Measurements from ENCODE around the gene UNK.
"Not testable (repeated sequence)": the region's sequence is repeated elsewhere in the genome, so short reads cannot be mapped to it uniquely, and the experiment has no call there.

Gene UNK

DNA sequence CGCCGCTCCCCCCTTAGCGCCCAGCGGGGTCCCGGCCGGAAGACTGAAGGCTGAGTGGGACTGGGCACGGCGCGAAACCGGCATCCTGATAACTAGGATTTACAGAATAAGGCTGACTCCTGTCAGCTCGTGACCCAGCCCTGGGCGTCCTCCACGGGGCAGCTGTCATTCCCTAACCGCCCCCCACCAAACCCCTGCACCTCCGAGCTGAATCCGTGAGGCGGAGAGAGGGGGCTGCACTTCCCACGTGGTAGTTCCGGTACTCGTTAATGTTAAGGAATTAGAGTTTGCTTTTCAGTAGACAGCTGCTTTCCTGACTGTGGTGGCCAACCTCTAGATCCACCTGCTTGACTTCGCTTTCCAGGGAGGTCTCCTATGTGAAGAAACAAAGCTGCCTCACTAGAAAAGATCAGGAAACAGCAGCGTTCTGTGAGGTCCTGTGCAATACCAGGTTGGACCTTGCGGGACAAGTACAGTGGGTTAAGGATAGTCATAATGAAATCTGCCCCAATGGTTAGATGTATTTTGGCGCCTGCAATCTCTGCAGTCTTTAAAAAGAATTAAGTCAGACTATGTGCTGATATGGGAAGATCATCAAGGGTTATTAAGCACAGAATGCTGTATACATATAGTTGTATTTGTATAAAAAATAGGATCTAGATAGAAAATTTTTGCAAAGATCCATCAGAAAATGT is 71.6 kb downstream of the UNK start:
- no peak for DNase-seq (ENCODE audit: low read depth)
- TF ChIP-seq, protein P1, sequence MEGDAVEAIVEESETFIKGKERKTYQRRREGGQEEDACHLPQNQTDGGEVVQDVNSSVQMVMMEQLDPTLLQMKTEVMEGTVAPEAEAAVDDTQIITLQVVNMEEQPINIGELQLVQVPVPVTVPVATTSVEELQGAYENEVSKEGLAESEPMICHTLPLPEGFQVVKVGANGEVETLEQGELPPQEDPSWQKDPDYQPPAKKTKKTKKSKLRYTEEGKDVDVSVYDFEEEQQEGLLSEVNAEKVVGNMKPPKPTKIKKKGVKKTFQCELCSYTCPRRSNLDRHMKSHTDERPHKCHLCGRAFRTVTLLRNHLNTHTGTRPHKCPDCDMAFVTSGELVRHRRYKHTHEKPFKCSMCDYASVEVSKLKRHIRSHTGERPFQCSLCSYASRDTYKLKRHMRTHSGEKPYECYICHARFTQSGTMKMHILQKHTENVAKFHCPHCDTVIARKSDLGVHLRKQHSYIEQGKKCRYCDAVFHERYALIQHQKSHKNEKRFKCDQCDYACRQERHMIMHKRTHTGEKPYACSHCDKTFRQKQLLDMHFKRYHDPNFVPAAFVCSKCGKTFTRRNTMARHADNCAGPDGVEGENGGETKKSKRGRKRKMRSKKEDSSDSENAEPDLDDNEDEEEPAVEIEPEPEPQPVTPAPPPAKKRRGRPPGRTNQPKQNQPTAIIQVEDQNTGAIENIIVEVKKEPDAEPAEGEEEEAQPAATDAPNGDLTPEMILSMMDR (conservative IDR thresholded peaks at IDR 0.05; ENCODE audit: control insufficient read depth, insufficient read depth, low read depth, low read length) = no peak
- H3K4me3 ChIP-seq (ENCODE audit: control insufficient read depth, low read depth, low read length) = peak overlapping the region; percentile 92

DNA sequence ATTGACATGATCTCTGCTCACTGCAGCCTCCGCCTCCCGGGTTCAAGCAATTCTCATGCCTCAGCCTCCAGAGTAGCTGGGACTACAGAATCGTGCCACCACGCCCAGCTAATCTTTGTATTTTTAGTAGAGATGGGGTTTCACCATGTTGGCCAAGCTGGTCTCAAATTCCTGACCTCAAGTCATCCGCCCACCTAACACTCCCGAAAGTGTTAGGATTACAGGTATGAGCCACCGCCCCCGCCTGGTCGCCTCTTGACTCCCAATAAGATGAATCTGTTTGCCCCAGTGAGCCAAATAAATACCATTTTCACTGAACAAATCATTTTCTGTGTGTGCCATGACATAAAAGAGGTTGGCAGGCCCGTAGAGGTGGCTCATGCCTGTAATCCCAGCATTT is 74.8 kb downstream of the UNK start:
- not testable (repeated sequence) for DNase-seq (ENCODE audit: low read depth); H3K4me3 ChIP-seq (ENCODE audit: control insufficient read depth, low read depth, low read length)

DNA sequence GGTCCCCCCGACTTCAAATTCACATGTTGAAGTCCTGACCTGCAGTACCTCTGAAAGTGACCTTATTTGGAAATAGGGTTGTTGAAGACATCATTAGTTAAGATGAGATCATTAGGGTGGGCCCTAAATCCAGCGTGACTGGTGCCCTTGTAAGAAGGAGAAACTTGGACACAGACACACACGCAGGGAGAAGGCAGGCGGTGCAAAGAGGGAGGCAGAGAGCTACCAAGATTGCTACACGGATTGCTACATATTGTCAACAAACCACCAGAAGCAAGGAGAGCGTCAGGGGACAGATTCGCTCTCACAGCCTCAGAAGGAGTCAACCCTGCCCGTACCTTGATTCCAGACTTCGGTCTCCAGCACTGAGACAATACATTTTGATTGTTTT is 77.3 kb downstream of the UNK start:
- H3K4me3 ChIP-seq (ENCODE audit: control insufficient read depth, low read depth, low read length) = no peak overlapping the region
- TF ChIP-seq, protein P1 (conservative IDR thresholded peaks at IDR 0.05; ENCODE audit: control insufficient read depth, insufficient read depth, low read depth, low read length) = no peak
- peak; percentile 41 for DNase-seq (ENCODE audit: low read depth)

DNA sequence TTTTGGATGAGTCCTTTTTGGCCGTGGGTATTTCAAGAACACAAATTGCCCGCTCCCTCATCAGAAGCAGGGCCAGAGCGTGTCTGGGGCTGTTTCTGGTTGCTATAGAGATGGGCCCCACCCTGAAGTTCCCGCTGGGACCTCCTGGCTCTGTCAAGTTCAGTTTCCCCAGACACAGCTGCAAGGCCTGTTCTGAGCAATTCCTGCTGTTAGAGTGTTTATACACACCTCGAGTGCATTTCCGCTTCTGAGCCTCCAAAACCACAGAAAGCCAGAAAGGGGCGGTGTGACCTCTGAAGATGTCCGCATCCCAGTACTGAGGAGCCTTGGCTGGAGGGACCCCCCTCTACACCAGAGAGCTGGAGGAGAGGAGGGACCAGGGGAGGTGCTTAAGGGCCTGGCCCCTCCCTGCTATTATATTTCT is 79.9 kb downstream of the UNK start:
- peak; percentile 63 for DNase-seq (ENCODE audit: low read depth)
- TF ChIP-seq, protein P1 (conservative IDR thresholded peaks at IDR 0.05; ENCODE audit: control insufficient read depth, insufficient read depth, low read depth, low read length) = no peak
- no peak overlapping the region for H3K4me3 ChIP-seq (ENCODE audit: control insufficient read depth, low read depth, low read length)

DNA sequence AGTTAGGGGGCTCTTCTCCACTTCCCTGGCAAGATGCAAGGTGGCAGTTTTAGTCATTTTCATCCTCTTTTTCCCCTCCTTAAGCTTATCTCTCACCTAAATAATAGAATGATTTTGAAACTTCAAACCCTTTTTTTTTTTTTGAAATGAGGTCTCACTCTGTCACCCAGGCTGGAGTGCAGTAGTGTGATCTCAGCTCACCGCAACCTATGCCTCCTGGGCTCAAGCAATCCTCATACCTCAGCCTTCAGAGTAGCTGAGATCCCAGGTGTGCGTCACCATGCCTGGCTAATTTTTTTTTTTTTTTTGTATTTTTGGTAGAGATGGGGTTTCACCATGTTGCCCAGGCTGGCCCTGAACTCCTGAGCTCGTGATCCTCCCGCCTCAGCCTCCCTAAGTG is 80.3 kb downstream of the UNK start:
- not testable (repeated sequence) for DNase-seq (ENCODE audit: low read depth); H3K4me3 ChIP-seq (ENCODE audit: control insufficient read depth, low read depth, low read length)

DNA sequence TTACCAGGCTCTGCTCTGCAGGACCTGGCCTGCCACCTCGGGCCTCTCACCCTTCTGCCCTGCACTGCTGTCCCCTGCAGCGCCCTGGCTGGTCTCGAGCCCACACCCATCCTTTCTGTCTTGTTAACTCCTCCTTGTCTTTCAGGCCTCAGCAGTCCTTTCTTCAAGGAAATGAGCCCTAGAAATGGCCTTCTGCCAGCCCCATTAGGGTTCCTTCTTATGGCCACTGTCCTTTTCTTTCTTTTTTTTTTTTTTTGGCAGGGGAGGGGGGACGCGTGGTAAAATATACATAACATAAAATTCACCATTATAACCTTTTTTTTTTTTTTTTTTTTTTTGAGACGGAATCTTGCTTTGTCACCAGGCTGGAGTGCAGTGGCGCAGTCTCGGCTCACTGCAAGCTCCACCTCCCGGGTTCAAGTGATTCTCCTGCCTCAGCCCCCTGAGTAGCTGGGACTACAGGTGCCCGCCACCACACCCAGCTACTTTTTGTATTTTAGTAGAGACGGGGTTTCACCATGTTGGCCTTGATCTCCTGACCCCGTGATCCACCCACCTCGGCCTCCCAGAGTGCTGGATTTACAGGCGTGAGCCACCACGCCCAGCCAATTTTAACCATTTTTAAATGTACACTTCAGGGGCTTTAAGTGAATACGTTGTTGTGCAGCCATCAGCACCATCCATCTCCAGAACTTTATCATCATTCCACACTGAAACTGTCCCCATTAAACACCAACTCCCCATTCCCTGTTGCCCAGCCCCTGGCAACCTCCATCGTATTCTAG is 81.0 kb downstream of the UNK start:
- not testable (repeated sequence) for DNase-seq (ENCODE audit: low read depth); H3K4me3 ChIP-seq (ENCODE audit: control insufficient read depth, low read depth, low read length)

DNA sequence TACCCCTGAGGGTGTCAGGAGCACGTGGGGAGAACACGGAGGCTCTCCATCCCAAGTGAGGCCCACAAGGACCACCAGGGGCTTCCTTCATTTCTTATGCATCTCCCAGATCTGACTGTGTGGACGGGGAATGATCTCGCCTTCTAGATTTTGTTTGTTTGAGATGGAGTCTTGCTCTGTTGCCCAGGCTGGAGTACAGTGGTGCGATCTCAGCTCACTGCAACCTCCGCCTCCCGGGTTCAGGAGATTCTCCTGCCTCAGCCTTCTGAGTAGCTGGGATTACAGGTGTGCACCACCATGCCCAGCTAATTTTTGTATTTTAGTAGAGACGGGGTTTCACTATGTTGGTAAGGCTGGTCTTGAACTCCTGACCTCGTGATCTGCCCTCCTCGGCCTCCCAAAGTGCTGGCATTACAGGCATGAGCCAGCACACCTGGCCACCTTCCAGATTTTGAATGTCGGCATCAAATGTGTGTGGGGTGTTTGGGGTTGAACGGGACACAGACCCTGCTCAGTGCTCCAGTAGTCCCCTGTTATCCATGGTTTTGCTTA is 84.2 kb downstream of the UNK start:
- not testable (repeated sequence) for DNase-seq (ENCODE audit: low read depth); H3K4me3 ChIP-seq (ENCODE audit: control insufficient read depth, low read depth, low read length)

DNA sequence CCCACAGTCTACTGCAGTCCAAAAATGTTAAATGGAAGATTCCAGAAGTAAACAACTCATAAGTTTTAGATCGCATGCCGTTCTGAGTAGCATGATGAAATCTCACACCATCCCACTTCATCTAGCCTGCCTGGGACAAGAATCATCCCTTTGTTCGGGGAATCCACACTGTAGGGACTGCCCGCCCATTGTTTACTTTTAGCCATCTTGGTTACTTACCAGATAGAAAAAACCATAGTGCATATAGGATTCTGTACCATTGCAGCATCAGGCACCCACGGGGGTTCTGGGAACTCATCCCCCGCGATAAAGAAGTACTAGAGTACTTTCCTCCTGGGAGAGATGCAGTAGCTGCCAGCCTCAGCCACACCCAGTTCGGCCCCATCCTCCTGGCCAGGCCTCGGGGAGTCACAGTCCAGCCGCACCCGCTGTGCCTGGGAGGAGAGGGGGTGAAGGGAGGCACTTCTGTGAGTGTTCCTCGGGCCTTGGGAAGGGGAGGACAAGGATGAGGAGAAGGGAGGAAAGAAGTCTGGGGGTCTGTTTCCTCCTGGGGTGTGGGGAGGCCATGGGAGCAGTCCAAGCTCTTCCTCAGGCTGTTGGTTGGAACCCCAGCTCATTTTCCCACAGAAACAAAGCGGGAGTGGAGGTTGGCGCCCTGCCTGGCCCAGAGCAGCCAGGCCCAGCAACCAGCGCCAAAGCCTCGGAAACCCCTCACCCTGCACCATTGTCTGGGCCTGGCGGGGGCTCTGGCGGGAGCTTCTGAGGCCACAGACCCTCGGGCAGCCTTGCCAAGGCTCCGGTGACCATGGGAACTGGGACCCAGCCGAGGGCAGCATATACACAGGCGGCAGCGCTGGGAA is 84.9 kb downstream of the UNK start:
- TF ChIP-seq, protein P1 (conservative IDR thresholded peaks at IDR 0.05; ENCODE audit: control insufficient read depth, insufficient read depth, low read depth, low read length) = no peak
- no peak overlapping the region for H3K4me3 ChIP-seq (ENCODE audit: control insufficient read depth, low read depth, low read length)
- DNase-seq (ENCODE audit: low read depth) = peak; percentile 74

DNA sequence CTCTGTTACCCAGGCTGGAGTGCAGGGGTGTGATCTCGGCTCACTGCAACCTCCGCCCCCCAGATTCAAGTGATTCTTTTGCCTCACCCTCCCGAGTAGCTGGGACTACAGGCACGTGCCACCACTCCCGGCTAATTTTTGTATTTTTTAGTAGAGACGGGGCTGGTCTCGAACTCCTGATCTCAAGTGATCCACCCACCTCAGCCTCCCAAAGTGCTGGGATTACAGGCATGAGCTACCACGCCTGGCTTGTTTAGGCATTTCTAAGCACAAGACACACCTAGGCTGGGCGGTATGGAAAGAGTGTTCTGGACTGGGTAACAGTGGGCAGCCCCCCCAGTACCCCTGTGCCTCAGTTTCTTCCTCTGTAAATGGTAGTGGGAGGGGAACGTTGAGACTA is 85.6 kb downstream of the UNK start:
- H3K4me3 ChIP-seq (ENCODE audit: control insufficient read depth, low read depth, low read length); DNase-seq (ENCODE audit: low read depth): not testable (repeated sequence)

Measured in fibroblast of mammary gland (primary cell).